Erythroblast (primary cell): ENCODE data around the gene USP2.

Experiments used
- GATA1 ChIP-seq: IDR thresholded peaks from 2 replicates; pipeline ENCODE4 v1.6.1; 2011; ENCODE audit warnings: low read depth, mild to moderate bottlenecking, control low read depth, low read length, moderate library complexity
- POLR2A ChIP-seq: IDR thresholded peaks from 2 replicates; pipeline ENCODE4 v1.6.1; 2011; ENCODE audit warnings: mild to moderate bottlenecking, low read length

DNA sequence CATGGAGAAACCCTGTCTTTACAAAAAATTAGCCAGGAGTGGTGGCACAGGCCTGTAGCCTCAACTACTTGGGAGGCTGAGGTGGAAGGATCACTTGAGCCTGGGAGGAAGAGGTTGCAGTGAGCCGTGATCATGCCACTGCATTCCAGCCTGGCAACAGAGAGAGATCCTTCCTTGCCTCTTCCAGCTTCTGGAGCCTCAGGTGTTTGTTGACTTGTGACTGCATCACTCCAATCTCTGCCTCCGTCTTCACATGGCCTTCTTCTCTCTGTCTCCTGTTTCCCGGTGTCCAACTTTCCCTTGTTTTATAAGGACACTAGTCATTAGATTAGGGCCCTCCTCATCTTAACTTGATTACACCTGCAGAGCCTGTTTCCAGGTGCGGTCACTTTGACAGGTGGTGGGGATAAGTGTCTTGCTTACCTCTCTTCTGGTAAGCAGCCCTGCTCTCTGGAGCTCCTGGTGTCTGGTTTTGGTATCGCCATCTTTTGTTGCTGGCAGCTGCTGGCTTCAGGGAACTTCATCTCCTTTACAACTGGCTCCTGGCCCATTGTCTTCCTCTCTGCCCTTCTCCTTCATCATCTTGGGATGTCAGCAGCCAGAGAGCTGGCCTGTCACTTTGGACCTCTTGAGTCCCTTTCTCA lies 8.2 kb upstream of the USP2 start:
- TF ChIP-seq POLR2A (no peak), GATA1 (no peak)
